HCT116 (cell line): ENCODE data around the gene TANC1.

Source experiments
- ELF1 ChIP-seq: IDR thresholded peaks from 2 replicates; pipeline ENCODE4 v1.6.1; 2012; ENCODE audit warnings: low read depth, borderline replicate concordance
- EZH2 ChIP-seq: fragments of 200-600 bp; sonication (generic); IDR thresholded peaks from 2 replicates; pipeline ENCODE4 v1.6.1; 2017; ENCODE audit warnings: antibody characterized with exemption, mixed run types
- EZH2phosphoT487 ChIP-seq: fragments of 200-600 bp; IDR thresholded peaks from 2 replicates; pipeline ENCODE4 v1.6.1; 2018; ENCODE audit warnings: antibody characterized with exemption, borderline replicate concordance
- POLR2AphosphoS5 ChIP-seq: IDR thresholded peaks from 2 replicates; pipeline ENCODE4 v1.6.1; 2011; ENCODE audit warnings: mild to moderate bottlenecking, low read depth, low read length, moderate library complexity
- SP1 ChIP-seq: IDR thresholded peaks from 2 replicates; pipeline ENCODE4 v1.6.1; 2012; ENCODE audit warnings: low read depth
- TCF7L2 ChIP-seq: IDR thresholded peaks from 2 replicates; pipeline ENCODE4 v1.7.0; 2011; ENCODE audit warnings: borderline replicate concordance, inconsistent platforms; ENCODE audit not compliant: insufficient read depth, insufficient read length; ENCODE audit errors: extremely low read depth
- TF ChIP-seq, protein P1 (sequence below): IDR thresholded peaks from 2 replicates; pipeline ENCODE4 v1.6.1; 2012
- TF ChIP-seq, protein P2 (sequence below), 3 experiments: fragments of 200-600 bp in 1 of 3; sonication (generic) in 1 of 3; IDR thresholded peaks in 2 of 3; conservative IDR thresholded peaks in 1 of 3; 2 replicates each; pipeline ENCODE4 v1.5.1; 2012 to 2017; ENCODE audit warnings: low read depth in 2 of 3, low read length in 2 of 3, antibody characterized with exemption in 1 of 3, borderline replicate concordance in 1 of 3, control low read depth in 1 of 3, mild to moderate bottlenecking in 1 of 3, mixed read lengths in 1 of 3, mixed run types in 1 of 3, moderate library complexity in 1 of 3; ENCODE audit not compliant: insufficient read depth in 1 of 3
- TF ChIP-seq, protein P3 (sequence below): IDR thresholded peaks from 2 replicates; pipeline ENCODE4 v1.6.1; 2011; ENCODE audit warnings: mild to moderate bottlenecking, low read length, moderate library complexity; ENCODE audit not compliant: insufficient replicate concordance; ENCODE audit errors: extremely low read depth

DNA sequence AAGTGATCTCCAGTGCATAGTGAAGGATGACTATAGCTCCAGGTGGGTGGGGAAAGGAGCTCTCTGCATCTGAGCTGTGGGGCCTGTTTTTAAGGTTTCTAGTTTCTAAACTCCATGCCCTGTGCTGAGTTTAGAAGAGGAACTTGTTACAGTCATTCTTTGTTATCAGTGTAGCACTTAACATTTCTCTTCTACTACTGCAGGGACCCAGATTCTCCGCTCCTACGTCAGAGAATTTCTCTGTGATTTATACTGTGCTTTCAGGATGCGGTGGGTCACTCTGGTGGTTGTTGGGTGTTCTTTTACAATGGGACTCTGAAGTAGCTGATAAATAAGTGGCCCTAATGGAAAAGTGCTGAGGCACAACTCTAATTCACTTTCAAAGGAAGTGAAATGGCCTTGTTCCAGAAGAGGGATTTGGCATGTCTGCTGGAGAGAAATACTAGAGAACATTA lies 196.0 kb downstream of the TANC1 start:
- TF ChIP-seq EZH2phosphoT487 = no peak
- TF ChIP-seq, protein P1, sequence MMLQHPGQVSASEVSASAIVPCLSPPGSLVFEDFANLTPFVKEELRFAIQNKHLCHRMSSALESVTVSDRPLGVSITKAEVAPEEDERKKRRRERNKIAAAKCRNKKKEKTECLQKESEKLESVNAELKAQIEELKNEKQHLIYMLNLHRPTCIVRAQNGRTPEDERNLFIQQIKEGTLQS = no peak
- TF ChIP-seq, protein P2, sequence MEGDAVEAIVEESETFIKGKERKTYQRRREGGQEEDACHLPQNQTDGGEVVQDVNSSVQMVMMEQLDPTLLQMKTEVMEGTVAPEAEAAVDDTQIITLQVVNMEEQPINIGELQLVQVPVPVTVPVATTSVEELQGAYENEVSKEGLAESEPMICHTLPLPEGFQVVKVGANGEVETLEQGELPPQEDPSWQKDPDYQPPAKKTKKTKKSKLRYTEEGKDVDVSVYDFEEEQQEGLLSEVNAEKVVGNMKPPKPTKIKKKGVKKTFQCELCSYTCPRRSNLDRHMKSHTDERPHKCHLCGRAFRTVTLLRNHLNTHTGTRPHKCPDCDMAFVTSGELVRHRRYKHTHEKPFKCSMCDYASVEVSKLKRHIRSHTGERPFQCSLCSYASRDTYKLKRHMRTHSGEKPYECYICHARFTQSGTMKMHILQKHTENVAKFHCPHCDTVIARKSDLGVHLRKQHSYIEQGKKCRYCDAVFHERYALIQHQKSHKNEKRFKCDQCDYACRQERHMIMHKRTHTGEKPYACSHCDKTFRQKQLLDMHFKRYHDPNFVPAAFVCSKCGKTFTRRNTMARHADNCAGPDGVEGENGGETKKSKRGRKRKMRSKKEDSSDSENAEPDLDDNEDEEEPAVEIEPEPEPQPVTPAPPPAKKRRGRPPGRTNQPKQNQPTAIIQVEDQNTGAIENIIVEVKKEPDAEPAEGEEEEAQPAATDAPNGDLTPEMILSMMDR (IDR thresholded peaks at IDR 0.05 in 2 of 3, conservative IDR thresholded peaks at IDR 0.05 in 1 of 3; ENCODE audit: borderline replicate concordance in 1 of 3, insufficient read depth in 1 of 3, low read depth in 2 of 3, low read length in 2 of 3) = no peak
- TF ChIP-seq, protein P3, sequence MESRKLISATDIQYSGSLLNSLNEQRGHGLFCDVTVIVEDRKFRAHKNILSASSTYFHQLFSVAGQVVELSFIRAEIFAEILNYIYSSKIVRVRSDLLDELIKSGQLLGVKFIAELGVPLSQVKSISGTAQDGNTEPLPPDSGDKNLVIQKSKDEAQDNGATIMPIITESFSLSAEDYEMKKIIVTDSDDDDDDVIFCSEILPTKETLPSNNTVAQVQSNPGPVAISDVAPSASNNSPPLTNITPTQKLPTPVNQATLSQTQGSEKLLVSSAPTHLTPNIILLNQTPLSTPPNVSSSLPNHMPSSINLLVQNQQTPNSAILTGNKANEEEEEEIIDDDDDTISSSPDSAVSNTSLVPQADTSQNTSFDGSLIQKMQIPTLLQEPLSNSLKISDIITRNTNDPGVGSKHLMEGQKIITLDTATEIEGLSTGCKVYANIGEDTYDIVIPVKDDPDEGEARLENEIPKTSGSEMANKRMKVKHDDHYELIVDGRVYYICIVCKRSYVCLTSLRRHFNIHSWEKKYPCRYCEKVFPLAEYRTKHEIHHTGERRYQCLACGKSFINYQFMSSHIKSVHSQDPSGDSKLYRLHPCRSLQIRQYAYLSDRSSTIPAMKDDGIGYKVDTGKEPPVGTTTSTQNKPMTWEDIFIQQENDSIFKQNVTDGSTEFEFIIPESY = no peak
- no peak for TF ChIP-seq ELF1
- no peak for TF ChIP-seq EZH2
- no peak for TF ChIP-seq SP1
- no peak for TF ChIP-seq POLR2AphosphoS5
- TF ChIP-seq TCF7L2 = no peak
